HG02870 (cell line): ENCODE data around the gene CARM1.

Experiments
- ATAC-seq: cut with Tn5 transposase; IDR thresholded peaks from one replicate; pipeline ENCODE4 v1.9.1; 2021; ENCODE audit warnings: mild to moderate bottlenecking, moderate library complexity; ENCODE audit not compliant: unreplicated experiment

CARM1 gene

DNA sequence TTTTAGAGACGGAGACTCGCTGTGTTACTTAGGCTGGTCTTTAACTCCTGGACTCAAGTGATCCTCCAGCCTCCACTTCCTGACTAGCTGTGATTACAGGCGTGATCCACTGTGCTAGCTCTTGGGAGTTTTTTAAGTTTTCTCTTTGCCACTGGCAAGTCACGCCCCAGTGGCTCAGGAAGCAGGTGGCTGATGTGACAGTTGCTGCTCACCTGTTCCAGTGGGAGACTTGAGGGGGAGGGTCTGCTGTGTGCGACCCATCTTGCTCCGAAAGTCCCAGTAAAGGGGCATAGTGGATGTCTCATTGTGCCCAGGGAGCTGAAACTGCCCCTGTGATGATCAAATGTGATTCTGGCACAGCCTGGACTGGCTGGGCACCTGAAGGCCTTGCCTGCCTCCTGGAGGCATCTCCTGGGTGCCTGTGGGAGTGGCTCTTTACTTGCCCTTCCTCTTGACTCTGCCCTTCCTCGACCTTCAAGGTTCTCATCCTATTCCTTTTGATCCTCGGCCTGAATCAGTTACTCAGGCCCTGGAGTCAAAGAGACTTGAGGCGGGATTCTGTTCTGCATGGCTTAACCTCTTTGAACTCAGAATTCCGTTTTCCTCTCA lies 97.3 kb downstream of the CARM1 start:
- ATAC-seq, result no peak

DNA sequence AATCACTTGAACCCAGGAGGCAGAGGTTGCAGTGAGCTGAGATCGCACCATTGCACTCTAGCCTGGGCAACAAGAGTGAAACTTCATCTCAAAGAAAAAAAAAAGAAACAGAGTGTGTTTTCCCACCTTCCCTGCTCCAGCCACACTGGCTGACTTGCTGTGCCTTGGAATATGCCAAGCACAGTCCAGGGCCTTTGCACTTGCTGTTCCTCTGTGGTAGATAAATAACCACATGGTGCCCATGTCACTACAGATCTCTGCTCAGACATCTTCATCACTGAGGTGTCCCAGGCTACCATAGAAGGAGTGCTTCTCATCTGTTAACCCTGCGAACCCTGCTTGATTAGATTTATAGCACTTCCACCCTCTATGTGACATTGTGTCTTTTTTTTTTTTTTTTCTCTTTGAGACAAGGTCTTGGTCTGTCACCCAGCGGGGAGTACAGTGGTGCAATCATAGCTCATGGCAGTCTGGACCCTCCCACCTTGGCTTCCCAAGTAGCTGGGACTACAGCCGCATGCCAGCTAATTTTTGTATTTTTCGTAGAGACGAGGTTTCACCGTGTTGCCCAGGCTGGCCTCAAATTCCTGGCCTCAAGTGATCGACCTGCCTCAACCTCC lies 99.9 kb downstream of the CARM1 start:
- no peak for ATAC-seq
